WI38 (cell line): ENCODE data around the gene NPAS1.
"Not testable (repeated sequence)": the region's sequence is repeated elsewhere in the genome, so short reads cannot be mapped to it uniquely, and the experiment has no call there.

Source experiments
- H3K4me3 ChIP-seq: 2 replicates; pipeline ENCODE4 v1.5.1; 2011; ENCODE audit warnings: low read depth, mild to moderate bottlenecking, control low read depth, low read length
- CTCF ChIP-seq: IDR thresholded peaks from 2 replicates; pipeline ENCODE4 v1.5.1; 2012; ENCODE audit warnings: low read depth, mild to moderate bottlenecking, control low read depth, low read length

NPAS1 gene

DNA sequence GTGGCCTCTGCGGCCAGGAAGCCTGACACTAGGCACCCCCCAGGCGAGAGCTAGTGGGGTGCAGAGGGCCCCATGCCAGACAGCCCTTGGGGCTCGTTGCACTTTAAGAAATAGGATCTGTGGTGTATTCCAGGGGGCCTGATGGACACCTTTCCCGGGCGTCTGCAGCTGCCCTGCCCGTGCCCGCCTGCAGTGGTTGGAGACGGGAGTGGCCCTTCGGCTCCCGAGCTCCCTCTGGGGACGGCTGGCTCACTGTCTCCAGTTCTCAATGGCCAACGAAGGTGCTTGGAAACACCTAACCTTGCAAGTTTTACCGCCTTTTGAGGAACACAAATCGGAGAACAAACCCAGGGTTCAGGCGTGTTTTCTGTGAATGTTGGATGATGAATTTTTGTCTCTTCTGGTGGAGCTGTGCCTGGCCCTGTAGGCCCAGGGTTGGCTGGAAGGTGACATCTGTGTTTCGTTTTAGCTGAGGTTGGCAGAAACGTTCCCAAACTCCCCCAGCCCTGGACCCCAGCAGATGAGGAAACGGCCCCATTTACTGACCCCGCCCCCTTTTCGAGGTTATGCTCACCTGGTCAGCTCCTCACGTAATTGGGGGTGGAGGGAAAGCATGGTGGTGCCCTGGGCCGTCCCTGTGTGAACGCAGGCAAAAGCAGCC, 17.4 kb upstream of the NPAS1 start:
- H3K4me3 ChIP-seq: no peak overlapping the region

DNA sequence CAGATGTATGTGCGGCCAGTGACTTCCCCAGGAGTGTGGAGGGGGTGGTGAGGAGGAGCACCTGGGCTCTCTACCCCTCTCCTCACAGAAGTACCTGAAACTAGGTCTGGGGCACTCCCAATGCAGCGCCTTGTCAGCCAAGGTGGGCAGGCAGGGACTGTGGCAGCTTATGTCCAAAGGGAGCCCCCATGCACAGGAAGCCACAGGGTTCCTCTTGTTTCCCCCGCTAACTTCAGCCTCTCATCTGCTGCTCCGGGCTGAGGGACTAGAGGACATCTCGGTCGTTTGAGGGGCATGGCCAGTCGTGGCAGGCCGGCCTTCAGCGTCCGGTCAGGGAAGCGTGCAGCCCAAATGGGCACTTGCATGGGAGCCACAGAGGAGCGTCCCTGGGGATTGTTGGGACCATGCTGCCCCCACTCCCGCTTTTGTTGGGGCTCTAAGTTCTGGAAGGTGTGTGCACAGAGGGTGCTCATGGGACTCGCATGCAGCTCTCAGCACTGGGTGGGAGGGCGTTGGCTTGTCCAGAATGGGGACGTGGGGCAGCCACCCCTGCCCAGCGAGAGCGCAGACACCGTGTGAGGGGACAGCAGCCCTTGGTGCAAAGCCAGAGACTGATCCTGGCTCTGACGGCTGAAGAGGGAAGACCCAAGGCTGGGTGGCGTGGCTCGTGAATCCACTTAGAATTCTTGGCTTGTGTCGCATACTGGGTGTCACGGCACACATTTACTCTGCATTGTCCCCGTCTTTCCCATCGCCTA, 16.6 kb upstream of the NPAS1 start:
- TF ChIP-seq CTCF: no peak
- no peak overlapping the region for H3K4me3 ChIP-seq

More for the DNA sequence above, 17.4 kb upstream of the NPAS1 start:
- no peak for TF ChIP-seq CTCF

- no peak for TF ChIP-seq CTCF
- H3K4me3 ChIP-seq: no peak overlapping the region
Measured at GRCh38 chr19:47003611-47004465, 15.8 kb upstream of the NPAS1 start.

- no peak overlapping the region for H3K4me3 ChIP-seq
- TF ChIP-seq CTCF: no peak
Measured at GRCh38 chr19:47005164-47005641, 14.4 kb upstream of the NPAS1 start.

- no peak for TF ChIP-seq CTCF
- no peak overlapping the region for H3K4me3 ChIP-seq
Measured at GRCh38 chr19:47005873-47006272, 13.8 kb upstream of the NPAS1 start.

DNA sequence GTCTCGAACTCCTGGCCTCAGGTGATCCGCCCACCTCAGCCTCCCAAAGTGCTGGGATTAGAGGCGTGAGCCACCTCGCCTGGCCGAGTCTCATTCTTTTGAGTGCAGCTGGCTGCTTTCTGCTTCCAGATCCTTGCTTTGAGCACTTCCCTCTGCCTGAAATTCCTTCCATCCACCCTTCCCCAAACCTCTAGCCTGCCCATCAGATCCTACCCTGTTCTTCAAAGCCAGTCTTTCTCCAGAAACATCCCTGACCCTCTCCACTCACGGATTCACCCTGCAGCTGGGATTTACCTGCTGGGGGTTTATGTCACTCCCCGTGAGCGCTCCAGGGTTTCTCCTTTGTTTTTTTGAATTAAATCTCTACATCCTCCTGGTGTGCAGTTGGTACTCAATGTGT, 13.1 kb upstream of the NPAS1 start:
- H3K4me3 ChIP-seq: no peak overlapping the region
- no peak for TF ChIP-seq CTCF

- not testable (repeated sequence) for H3K4me3 ChIP-seq
Measured at GRCh38 chr19:47010549-47010948, 9.1 kb upstream of the NPAS1 start.
